MCF 10A (cell line): Measurements from ENCODE around the gene METTL27. TPM values are rescaled to one million over a fixed set of nuclear protein-coding genes. Genes with fewer than 3 reads are reported as not detected.

ENCODE experiments used
- BruUV-seq: library from RNA; stranded (reverse); fragments of 400-500 nt; replicated peaks from 2 replicates; lab custom pipeline; 2021; lab: Mats Ljungman, UMichigan
- CTCF ChIA-PET: fragments of 300-600 bp; sonication (Branson Sonifier 250); formaldehyde crosslinking; extraction: SDS; loops from one replicate; lab custom pipeline; 2021; ENCODE audit warnings: antibody characterized with exemption, inconsistent platforms; lab: Yijun Ruan, JAX
- POLR2A ChIA-PET: fragments of 300-600, 350-650 bp; sonication (Branson Sonifier 250); formaldehyde crosslinking; extraction: SDS; loops from one replicate; lab custom pipeline; 2020; ENCODE audit warnings: antibody characterized with exemption, inconsistent platforms; lab: Yijun Ruan, JAX
- DNase-seq: peaks from one replicate; pipeline ENCODE4 v3.0.0-alpha.2; 2018; ENCODE audit not compliant: unreplicated experiment
- H3K27ac Mint-ChIP-seq: one replicate; pipeline ENCODE4 v1.8.0; 2022; ENCODE audit warnings: mild to moderate bottlenecking, low read depth, mixed read lengths; ENCODE audit not compliant: unreplicated experiment
- H3K27me3 Mint-ChIP-seq: one replicate; pipeline ENCODE4 v1.8.0; 2022; ENCODE audit warnings: mixed read lengths; ENCODE audit not compliant: insufficient read depth, unreplicated experiment
- H3K36me3 Mint-ChIP-seq: one replicate; pipeline ENCODE4 v1.8.0; 2022; ENCODE audit warnings: mild to moderate bottlenecking, moderate library complexity, mixed read lengths; ENCODE audit not compliant: insufficient read depth, unreplicated experiment
- H3K4me1 Mint-ChIP-seq: one replicate; pipeline ENCODE4 v1.8.0; 2022; ENCODE audit warnings: mixed read lengths; ENCODE audit not compliant: insufficient read depth, unreplicated experiment
- H3K4me3 Mint-ChIP-seq: one replicate; pipeline ENCODE4 v1.8.0; 2022; ENCODE audit warnings: mild to moderate bottlenecking, moderate library complexity, mixed read lengths; ENCODE audit not compliant: unreplicated experiment
- H3K9me3 Mint-ChIP-seq: one replicate; pipeline ENCODE4 v1.8.0; 2022; ENCODE audit warnings: mixed read lengths; ENCODE audit not compliant: unreplicated experiment
- intact Hi-C: fragments of 100-400 bp; cut with micrococcal nuclease; formaldehyde crosslinking; loops from 2 replicates; pipeline ENCODE4 v1.14.1; 2022
- total RNA-seq: library from RNA; stranded (reverse); gene quantifications from 2 replicates; pipeline ENCODE4 v1.2.3, GENCODE V29; 2022
- TF ChIP-seq, protein P1 (sequence below): fragments of 200-600 bp; IDR thresholded peaks from one replicate; pipeline ENCODE4 v1.8.0; 2022; ENCODE audit warnings: antibody characterized with exemption, mild to moderate bottlenecking; ENCODE audit not compliant: unreplicated experiment

METTL27 gene
- total RNA-seq, 1 experiment from 2014 or later = 4.4 TPM

DNA sequence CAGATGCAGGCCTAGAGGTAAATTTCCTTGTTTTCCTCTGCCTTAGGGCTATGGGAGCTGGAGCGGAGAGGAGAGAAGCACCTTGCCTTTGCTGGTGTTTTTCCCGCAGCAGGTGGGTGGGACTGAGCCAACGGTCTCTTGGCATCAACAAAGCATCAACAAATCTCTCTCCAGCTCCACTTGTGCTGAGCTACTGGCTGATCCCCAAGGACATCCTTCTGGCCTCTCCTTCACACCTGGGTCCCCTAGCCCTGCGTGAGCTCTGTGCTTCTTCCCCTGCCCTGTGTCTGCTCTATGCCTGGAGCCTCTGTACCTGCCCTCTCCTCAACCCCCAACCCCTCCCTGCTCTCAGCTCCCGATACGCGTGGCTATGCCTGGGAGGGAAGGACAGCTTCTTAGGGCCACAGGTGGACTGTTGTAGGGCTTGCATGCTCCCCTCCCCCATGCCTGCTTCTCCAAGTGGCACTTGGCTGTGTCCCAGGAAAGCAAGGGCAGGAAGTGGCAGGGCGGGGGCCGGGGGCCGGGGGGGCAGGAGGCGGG is 14.7 kb downstream of the METTL27 start:
- peak; percentile 81 for DNase-seq
- H3K27ac Mint-ChIP-seq = peak overlapping the region; percentile 61
- intact Hi-C loops = no loop called here
- no TSS peak for BruUV-seq
- ChIA-PET CTCF (interaction anchor here (0.5 to 3.8 kb wide), 6 partner anchors 23 to 448 kb away, joined by 3 to 21 read pairs (median 3); no protein-coding TSS in a partner anchor), POLR2A (interaction anchor here (0.8 to 2.8 kb wide), 9 partner anchors 9 to 222 kb away, joined by 3 to 22 read pairs (median 5); partner anchors contain the start of genes ABHD11 and METTL27)
- no peaks in the 10 kb centered on the region for H3K27me3 Mint-ChIP-seq
- TF ChIP-seq, protein P1, sequence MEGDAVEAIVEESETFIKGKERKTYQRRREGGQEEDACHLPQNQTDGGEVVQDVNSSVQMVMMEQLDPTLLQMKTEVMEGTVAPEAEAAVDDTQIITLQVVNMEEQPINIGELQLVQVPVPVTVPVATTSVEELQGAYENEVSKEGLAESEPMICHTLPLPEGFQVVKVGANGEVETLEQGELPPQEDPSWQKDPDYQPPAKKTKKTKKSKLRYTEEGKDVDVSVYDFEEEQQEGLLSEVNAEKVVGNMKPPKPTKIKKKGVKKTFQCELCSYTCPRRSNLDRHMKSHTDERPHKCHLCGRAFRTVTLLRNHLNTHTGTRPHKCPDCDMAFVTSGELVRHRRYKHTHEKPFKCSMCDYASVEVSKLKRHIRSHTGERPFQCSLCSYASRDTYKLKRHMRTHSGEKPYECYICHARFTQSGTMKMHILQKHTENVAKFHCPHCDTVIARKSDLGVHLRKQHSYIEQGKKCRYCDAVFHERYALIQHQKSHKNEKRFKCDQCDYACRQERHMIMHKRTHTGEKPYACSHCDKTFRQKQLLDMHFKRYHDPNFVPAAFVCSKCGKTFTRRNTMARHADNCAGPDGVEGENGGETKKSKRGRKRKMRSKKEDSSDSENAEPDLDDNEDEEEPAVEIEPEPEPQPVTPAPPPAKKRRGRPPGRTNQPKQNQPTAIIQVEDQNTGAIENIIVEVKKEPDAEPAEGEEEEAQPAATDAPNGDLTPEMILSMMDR = no peak
- no peaks in the 10 kb centered on the region for H3K36me3 Mint-ChIP-seq
- peaks cover 41% of the 10 kb centered on the region for H3K4me1 Mint-ChIP-seq
- H3K9me3 Mint-ChIP-seq = no peaks in the 10 kb centered on the region
- H3K4me3 Mint-ChIP-seq = peak overlapping the region; percentile 15

DNA sequence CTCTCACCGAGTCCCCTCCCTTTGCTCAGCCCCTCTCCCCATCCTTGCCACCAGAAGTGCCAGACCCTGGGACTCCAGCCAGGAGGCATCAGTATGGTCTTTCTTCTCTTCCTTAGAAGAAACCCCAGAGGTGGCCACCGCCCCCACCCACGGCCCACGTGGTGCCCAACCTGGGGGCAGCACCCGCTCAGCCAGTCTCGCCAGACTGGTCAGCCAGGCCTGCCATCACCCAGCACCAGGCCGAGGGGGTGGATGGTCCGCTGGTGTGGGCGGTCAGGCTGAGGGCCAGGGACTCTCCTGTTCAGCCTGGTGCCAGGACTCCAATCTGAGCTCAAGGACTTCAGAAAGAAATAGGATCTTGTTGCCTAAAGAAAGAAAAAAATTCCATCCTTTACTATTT is 17.3 kb downstream of the METTL27 start:
- H3K9me3 Mint-ChIP-seq = no peaks in the 10 kb centered on the region
- intact Hi-C loops = no loop called here
- H3K27me3 Mint-ChIP-seq = no peaks in the 10 kb centered on the region
- DNase-seq = no peak
- peaks cover 51% of the 10 kb centered on the region for H3K4me1 Mint-ChIP-seq
- no peak overlapping the region for H3K27ac Mint-ChIP-seq
- no peak overlapping the region for H3K4me3 Mint-ChIP-seq
- no peaks in the 10 kb centered on the region for H3K36me3 Mint-ChIP-seq
- ChIA-PET CTCF (interaction anchor here (1.4 to 3.8 kb wide), 2 partner anchors 25 to 30 kb away, joined by 5 to 21 read pairs; no protein-coding TSS in a partner anchor), POLR2A (no interaction called here)
- no TSS peak for BruUV-seq
- TF ChIP-seq, protein P1 = no peak

DNA sequence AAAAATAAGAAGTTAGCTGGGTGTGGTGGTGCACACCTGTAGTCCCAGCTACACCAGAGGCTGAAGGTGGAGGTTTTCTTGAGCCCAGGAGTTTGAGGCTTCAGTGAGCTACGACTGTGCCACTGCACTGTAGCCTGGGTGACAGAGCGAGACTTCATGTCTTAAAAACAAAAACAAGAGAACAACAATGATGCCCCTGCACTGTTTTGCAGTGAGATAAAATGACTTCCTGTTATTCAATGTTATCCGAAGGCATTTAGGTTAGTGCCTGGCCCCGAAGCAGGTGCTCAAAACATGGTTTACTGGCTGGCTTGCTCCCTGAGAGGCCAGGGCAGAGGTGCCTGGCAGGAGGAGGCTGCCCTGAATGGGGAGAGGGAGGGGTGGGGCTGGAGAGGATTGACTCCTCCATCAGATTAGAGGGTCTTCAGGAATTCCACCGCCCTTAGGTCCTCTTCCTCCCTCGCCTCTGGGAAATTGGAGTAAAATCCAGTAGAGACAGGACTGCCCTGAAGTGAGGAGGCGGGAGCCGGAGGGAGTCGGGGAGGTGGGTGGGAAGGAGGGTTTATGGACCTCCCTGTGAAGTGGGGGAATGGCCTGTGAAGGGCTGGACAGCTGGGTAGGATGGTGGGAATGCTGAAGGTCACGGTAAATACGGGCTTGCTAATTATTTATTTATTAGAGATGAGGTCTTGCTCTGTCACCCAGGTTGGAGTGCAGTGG is 18.3 kb downstream of the METTL27 start:
- no TSS peak for BruUV-seq
- Mint-ChIP-seq H3K9me3 (no peaks in the 10 kb centered on the region), H3K27ac (no peak overlapping the region), H3K4me1 (peaks cover 46% of the 10 kb centered on the region), H3K4me3 (no peak overlapping the region), H3K27me3 (no peaks in the 10 kb centered on the region), H3K36me3 (no peaks in the 10 kb centered on the region)
- TF ChIP-seq, protein P1 = no peak
- CTCF ChIA-PET = interaction anchor here (0.6 to 3.8 kb wide), 3 partner anchors 31 to 39 kb away, joined by 3 to 21 read pairs (median 7); no protein-coding TSS in a partner anchor
- intact Hi-C loops = no loop called here
- POLR2A ChIA-PET = interaction anchor here (1.1 to 3.4 kb wide), 7 partner anchors 10 to 85 kb away, joined by 3 to 48 read pairs (median 13); partner anchors contain the start of genes ABHD11 and METTL27
- DNase-seq = no peak

DNA sequence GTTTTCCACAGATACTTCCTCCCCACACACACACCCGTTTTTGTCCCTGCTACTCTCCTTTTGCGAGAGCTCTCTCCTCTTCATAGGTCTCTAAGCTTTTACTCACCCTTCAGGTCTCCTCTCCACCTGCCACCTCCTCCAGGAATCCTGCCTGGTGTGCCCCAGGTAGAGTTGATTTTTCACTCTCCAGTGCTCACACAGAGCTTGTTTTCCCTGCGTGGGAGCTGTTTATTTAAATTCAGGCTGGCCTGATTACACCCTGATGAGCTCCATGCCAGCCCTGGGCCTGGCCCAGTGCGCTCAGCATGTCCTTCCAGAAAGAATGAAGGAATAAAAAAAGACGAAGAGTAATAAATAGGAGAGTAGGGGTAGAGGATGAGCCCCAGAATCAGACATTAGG is 19.1 kb downstream of the METTL27 start:
- DNase-seq = no peak
- Mint-ChIP-seq H3K27me3 (no peaks in the 10 kb centered on the region), H3K4me1 (peaks cover 39% of the 10 kb centered on the region), H3K36me3 (no peaks in the 10 kb centered on the region), H3K4me3 (peak overlapping the region; percentile 11), H3K9me3 (no peaks in the 10 kb centered on the region), H3K27ac (peak overlapping the region; percentile 80)
- CTCF ChIA-PET = interaction anchor here (0.6 to 2.1 kb wide), 8 partner anchors 9 to 750 kb away, joined by 3 to 9 read pairs (median 4); no protein-coding TSS in a partner anchor
- POLR2A ChIA-PET = interaction anchor here (0.5 to 3.4 kb wide), 13 partner anchors 9 to 302 kb away, joined by 3 to 48 read pairs (median 7); partner anchors contain the start of genes ABHD11 and METTL27
- TF ChIP-seq, protein P1 = no peak
- BruUV-seq = no TSS peak
- intact Hi-C loops = no loop called here
